ENCODE measurements around the gene MSL3.

The MSL3 gene

GRCh38 chrX:11759461-11760311, 1.6 kb downstream of the MSL3 start:
- DNase-seq: peak; percentile 95

GRCh38 chrX:11760958-11761357, 2.9 kb downstream of the MSL3 start:
- DNase-seq: no peak

- DNase-seq: no peak
These were observed 6.6 kb downstream of the MSL3 start for GRCh38 chrX:11764602-11765067.

GRCh38 chrX:11765449-11765848, 7.4 kb downstream of the MSL3 start:
- no peak for DNase-seq

GRCh38 chrX:11766487-11766886, 8.4 kb downstream of the MSL3 start:
- DNase-seq: no peak

GRCh38 chrX:11768039-11768438, 10.0 kb downstream of the MSL3 start:
- peak; percentile 55 for DNase-seq

- peak; percentile 71 for DNase-seq
These were observed 12.3 kb downstream of the MSL3 start for GRCh38 chrX:11770320-11770719.

- no peak for DNase-seq
These were observed 20.2 kb downstream of the MSL3 start for GRCh38 chrX:11778230-11778629.

GRCh38 chrX:11781133-11781532, 23.1 kb downstream of the MSL3 start:
- DNase-seq: no peak

GRCh38 chrX:11781734-11782370, 23.8 kb downstream of the MSL3 start:
- DNase-seq: peak; percentile 0

- no peak for DNase-seq
These were observed 26.5 kb downstream of the MSL3 start for GRCh38 chrX:11784543-11784942.

GRCh38 chrX:11786862-11787261, 28.8 kb downstream of the MSL3 start:
- DNase-seq: no peak

- peak; percentile 35 for DNase-seq
These were observed 29.5 kb downstream of the MSL3 start for GRCh38 chrX:11787564-11787963.

GRCh38 chrX:11789809-11790208, 31.8 kb downstream of the MSL3 start:
- no peak for DNase-seq

GRCh38 chrX:11791090-11791489, 33.1 kb downstream of the MSL3 start:
- peak; percentile 4 for DNase-seq

- DNase-seq: no peak
These were observed 33.5 kb downstream of the MSL3 start for GRCh38 chrX:11791537-11791936.

- DNase-seq: no peak
These were observed 34.7 kb downstream of the MSL3 start for GRCh38 chrX:11792461-11793421.

GRCh38 chrX:11793734-11794133, 35.7 kb downstream of the MSL3 start:
- DNase-seq: no peak

GRCh38 chrX:11813341-11813740, 55.3 kb downstream of the MSL3 start:
- DNase-seq: no peak

All from NCI-H82 (cell line).